GM12864 (cell line): Measurements from ENCODE around the gene BTF3.

Source experiments
- DNase-seq: peaks from one replicate; pipeline ENCODE4 v3.0.0-alpha.2; 2011; ENCODE audit warnings: low read depth
- H3K4me3 ChIP-seq: 2 replicates; pipeline ENCODE4 v1.5.1; 2011; ENCODE audit warnings: mild to moderate bottlenecking, low read depth, low read length, control low read depth
- CTCF ChIP-seq: IDR thresholded peaks from 2 replicates; pipeline ENCODE4 v1.5.1; 2011; ENCODE audit warnings: low read depth, mild to moderate bottlenecking, moderate library complexity, low read length, control low read depth, inconsistent platforms; ENCODE audit errors: missing control alignments

Gene BTF3

GRCh38 chr5:73522989-73523388 lies 24.7 kb downstream of the BTF3 start:
- no peak for TF ChIP-seq CTCF
- H3K4me3 ChIP-seq, result no peak overlapping the region
- no peak for DNase-seq

- DNase-seq, result no peak
- H3K4me3 ChIP-seq, result no peak overlapping the region
- no peak for TF ChIP-seq CTCF
Observed at GRCh38 chr5:73523861-73524260, 25.6 kb downstream of the BTF3 start.

- H3K4me3 ChIP-seq, result no peak overlapping the region
- DNase-seq, result no peak
- no peak for TF ChIP-seq CTCF
Observed at GRCh38 chr5:73525606-73526203, 27.5 kb downstream of the BTF3 start.

- no peak for DNase-seq
- no peak for TF ChIP-seq CTCF
Observed at GRCh38 chr5:73528248-73528647, 30.0 kb downstream of the BTF3 start.

GRCh38 chr5:73529081-73529480 lies 30.8 kb downstream of the BTF3 start:
- DNase-seq, result no peak
- no peak for TF ChIP-seq CTCF
- no peak overlapping the region for H3K4me3 ChIP-seq

More at GRCh38 chr5:73528248-73528647, 30.0 kb downstream of the BTF3 start:
- no peak overlapping the region for H3K4me3 ChIP-seq

GRCh38 chr5:73531356-73531755 lies 33.1 kb downstream of the BTF3 start:
- no peak overlapping the region for H3K4me3 ChIP-seq
- no peak for TF ChIP-seq CTCF
- DNase-seq, result no peak

- DNase-seq, result no peak
- no peak for TF ChIP-seq CTCF
- no peak overlapping the region for H3K4me3 ChIP-seq
Observed at GRCh38 chr5:73532195-73532594, 34.0 kb downstream of the BTF3 start.
